PC-9 (cell line): Measurements from ENCODE around the gene TMEM131L. TPM values are rescaled to one million over a fixed set of nuclear protein-coding genes. Genes with fewer than 3 reads are reported as not detected.

Experiments used
- BruUV-seq: library from RNA; stranded (reverse); fragments of 400-500 nt; replicated peaks from 2 replicates; lab custom pipeline; 2021; lab: Mats Ljungman, UMichigan
- CTCF ChIA-PET: fragments of 300-600 bp; sonication (Branson Sonifier 250); formaldehyde crosslinking; loops from one replicate; lab custom pipeline; 2022; ENCODE audit warnings: antibody characterized with exemption; lab: Charles Lee
- POLR2A ChIA-PET: fragments of 300-600 bp; sonication (Branson Sonifier 250); formaldehyde crosslinking; loops from one replicate; lab custom pipeline; 2022; ENCODE audit warnings: antibody characterized with exemption; ENCODE audit not compliant: unreplicated experiment; lab: Charles Lee
- DNase-seq, 2 experiments: peaks; one replicate each; pipeline versions ENCODE4 v3.0.0 to v3.0.0-alpha.2; 2015 to 2022; ENCODE audit warnings: mixed read lengths in 1 of 2
- H2AFZ ChIP-seq: fragments of 200-600 bp; sonication (generic); 2 replicates; pipeline ENCODE4 v1.8.1; 2017; ENCODE audit warnings: antibody characterized with exemption
- H3F3A ChIP-seq: fragments of 200-600 bp; sonication (generic); 2 replicates; pipeline ENCODE4 v1.8.1; 2017; ENCODE audit warnings: antibody characterized with exemption, mild to moderate bottlenecking, low read depth; ENCODE audit not compliant: insufficient read depth
- H3K27ac ChIP-seq: fragments of 200-600 bp; sonication (generic); 2 replicates; pipeline ENCODE4 v1.6.1; 2016; ENCODE audit warnings: mixed run types
- H3K27me3 ChIP-seq: fragments of 200-600 bp; sonication (generic); 2 replicates; pipeline ENCODE4 v1.6.1; 2016; ENCODE audit warnings: low read depth, mixed run types; ENCODE audit not compliant: insufficient read depth
- H3K36me3 ChIP-seq: fragments of 200-600 bp; sonication (generic); 2 replicates; pipeline ENCODE4 v1.6.1; 2016; ENCODE audit warnings: low read depth, mixed run types
- H3K4me1 ChIP-seq: fragments of 200-600 bp; sonication (generic); replicated peaks from 2 replicates; pipeline ENCODE4 v1.6.1; 2016; ENCODE audit warnings: mixed run types; ENCODE audit not compliant: insufficient read depth
- H3K4me2 ChIP-seq: fragments of 200-600 bp; sonication (generic); 2 replicates; pipeline ENCODE4 v1.6.1; 2017; ENCODE audit warnings: mixed run types
- H3K4me3 ChIP-seq: fragments of 200-600 bp; sonication (generic); 2 replicates; pipeline ENCODE4 v1.6.1; 2016; ENCODE audit warnings: mixed run types
- H3K79me2 ChIP-seq: fragments of 200-600 bp; sonication (generic); 2 replicates; pipeline ENCODE4 v1.6.1; 2017; ENCODE audit warnings: low read depth, mixed run types
- H3K9me2 ChIP-seq: fragments of 200-600 bp; sonication (generic); 2 replicates; pipeline ENCODE4 v1.8.1; 2017; ENCODE audit warnings: mild to moderate bottlenecking; ENCODE audit not compliant: insufficient read depth
- H3K9me3 ChIP-seq: fragments of 200-600 bp; sonication (generic); 2 replicates; pipeline ENCODE4 v1.8.1; 2016; ENCODE audit warnings: low read depth; ENCODE audit not compliant: insufficient read depth
- H4K20me1 ChIP-seq: fragments of 200-600 bp; sonication (generic); 2 replicates; pipeline ENCODE4 v1.8.1; 2017; ENCODE audit not compliant: insufficient read depth
- CTCF ChIP-seq: fragments of 200-600 bp; sonication (generic); conservative IDR thresholded peaks from 2 replicates; pipeline ENCODE4 v1.6.1; 2017; ENCODE audit warnings: mixed run types, antibody characterized with exemption, mild to moderate bottlenecking, moderate library complexity
- EZH2 ChIP-seq: fragments of 200-600 bp; sonication (generic); IDR thresholded peaks from 2 replicates; pipeline ENCODE4 v1.8.0; 2017; ENCODE audit warnings: antibody characterized with exemption, low read depth
- intact Hi-C: fragments of 100-400 bp; cut with micrococcal nuclease; formaldehyde crosslinking; loops from one replicate; pipeline ENCODE4 v1.10.0; 2022; ENCODE audit not compliant: unreplicated experiment
- total RNA-seq: library from RNA; stranded (reverse); gene quantifications from 2 replicates; pipeline ENCODE4 v1.2.3, GENCODE V29; 2021

TMEM131L gene
- total RNA-seq, 1 experiment from 2014 or later = 3.8 TPM

GRCh38 chr4:153573221-153573620 is 107.1 kb downstream of the TMEM131L start:
- Histone ChIP-seq H3K9me3 (no peaks in the 10 kb centered on the region), H3K79me2 (no peaks in the 10 kb centered on the region), H3K9me2 (no peaks in the 10 kb centered on the region), H3K27ac (no peak overlapping the region), H3F3A (no peaks in the 10 kb centered on the region), H3K4me1 (peaks cover 5% of the 10 kb centered on the region; the same call in 1 of the 2 replicates), H3K4me2 (no peak overlapping the region), H3K4me3 (no peak overlapping the region), H3K36me3 (no peaks in the 10 kb centered on the region), H3K27me3 (no peaks in the 10 kb centered on the region), H4K20me1 (no peaks in the 10 kb centered on the region), H2AFZ (no peak overlapping the region)
- no peak for TF ChIP-seq EZH2
- TF ChIP-seq CTCF = no peak
- intact Hi-C loops = loop anchor here (10.0 kb wide), 1 partner anchor 338 kb away; no protein-coding TSS in a partner anchor
- DNase-seq = no peak
- CTCF ChIA-PET = interaction anchor here (0.6 kb wide), 1 partner anchor 209 kb away, joined by 3 read pairs; no protein-coding TSS in a partner anchor
- POLR2A ChIA-PET = no interaction called here
- BruUV-seq = no TSS peak

- intact Hi-C loops = loop anchor here (1.0 to 10.0 kb wide), 6 partner anchors 107 to 728 kb away; no protein-coding TSS in a partner anchor
- H3K9me3 ChIP-seq = no peaks in the 10 kb centered on the region
- peaks cover 5% of the 10 kb centered on the region; the same call in 1 of the 2 replicates for H3K4me1 ChIP-seq
- no peaks in the 10 kb centered on the region for H3K9me2 ChIP-seq
- H3F3A ChIP-seq = no peaks in the 10 kb centered on the region
- H3K27me3 ChIP-seq = no peaks in the 10 kb centered on the region
- H3K27ac ChIP-seq = no peak overlapping the region
- ChIA-PET POLR2A (no interaction called here), CTCF (interaction anchor here (0.6 to 1.0 kb wide), 6 partner anchors 60 to 232 kb away, joined by 3 to 15 read pairs (median 4); partner anchors contain the start of gene TMEM131L)
- no peak overlapping the region for H3K4me2 ChIP-seq
- BruUV-seq = no TSS peak
- no peaks in the 10 kb centered on the region for H3K36me3 ChIP-seq
- H4K20me1 ChIP-seq = no peaks in the 10 kb centered on the region
- no peaks in the 10 kb centered on the region for H3K79me2 ChIP-seq
- no peak overlapping the region for H3K4me3 ChIP-seq
- no peak overlapping the region for H2AFZ ChIP-seq
- TF ChIP-seq CTCF (peak; percentile 67), EZH2 (no peak)
- peak; percentile 46 to 57 for DNase-seq
Observed at GRCh38 chr4:153573881-153574802, 108.0 kb downstream of the TMEM131L start.

GRCh38 chr4:153576443-153576774 is 110.2 kb downstream of the TMEM131L start:
- no peak overlapping the region for H3K4me3 ChIP-seq
- H3K9me2 ChIP-seq = no peaks in the 10 kb centered on the region
- no TSS peak for BruUV-seq
- ChIA-PET CTCF (interaction anchor here (0.7 kb wide), 1 partner anchor 939 kb away, joined by 5 read pairs; no protein-coding TSS in a partner anchor), POLR2A (no interaction called here)
- no peak overlapping the region for H3K27ac ChIP-seq
- H3K79me2 ChIP-seq = no peaks in the 10 kb centered on the region
- intact Hi-C loops = loop anchor here (1.0 to 10.0 kb wide), 3 partner anchors 176 to 342 kb away; no protein-coding TSS in a partner anchor
- H3K36me3 ChIP-seq = no peaks in the 10 kb centered on the region
- no peak for DNase-seq
- TF ChIP-seq EZH2 = no peak
- TF ChIP-seq CTCF = peak; percentile 38
- H3K4me1 ChIP-seq = no peaks in the 10 kb centered on the region
- H3K9me3 ChIP-seq = no peaks in the 10 kb centered on the region
- H3K4me2 ChIP-seq = no peak overlapping the region
- no peaks in the 10 kb centered on the region for H3K27me3 ChIP-seq
- H4K20me1 ChIP-seq = no peaks in the 10 kb centered on the region
- no peaks in the 10 kb centered on the region for H3F3A ChIP-seq
- no peak overlapping the region for H2AFZ ChIP-seq
